Stimulated activated naive CD4-positive, alpha-beta T cell treated with Interleukin-2 at 50 U/mL for 16 hours (primary cell): ENCODE data around the gene KRT17.
"Not testable (repeated sequence)": the region's sequence is repeated elsewhere in the genome, so short reads cannot be mapped to it uniquely, and the experiment has no call there.

Experiments
- DNase-seq: peaks from one replicate; lab custom pipeline; 2025; lab: John Stamatoyannopoulos, UW

The KRT17 gene

GRCh38 chr17:41634639-41635038 is 10.3 kb upstream of the KRT17 start:
- no peak for DNase-seq

- no peak for DNase-seq
Measured at GRCh38 chr17:41633556-41634199, 9.3 kb upstream of the KRT17 start.

GRCh38 chr17:41632482-41633105 is 8.2 kb upstream of the KRT17 start:
- no peak for DNase-seq

- DNase-seq = no peak
Measured at GRCh38 chr17:41631898-41632285, 7.5 kb upstream of the KRT17 start.

GRCh38 chr17:41631025-41631897 is 6.9 kb upstream of the KRT17 start:
- DNase-seq = no peak

GRCh38 chr17:41629826-41630670 is 5.7 kb upstream of the KRT17 start:
- DNase-seq = no peak

- DNase-seq = no peak
Measured at GRCh38 chr17:41629316-41629715, 4.9 kb upstream of the KRT17 start.

GRCh38 chr17:41628621-41629255 is 4.4 kb upstream of the KRT17 start:
- not testable (repeated sequence) for DNase-seq

- not testable (repeated sequence) for DNase-seq
Measured at GRCh38 chr17:41628073-41628370, 3.6 kb upstream of the KRT17 start.

GRCh38 chr17:41627316-41628072 is 3.1 kb upstream of the KRT17 start:
- no peak for DNase-seq

- not testable (repeated sequence) for DNase-seq
Measured at GRCh38 chr17:41626914-41627295, 2.5 kb upstream of the KRT17 start.

GRCh38 chr17:41626028-41626913 is 1.9 kb upstream of the KRT17 start:
- not testable (repeated sequence) for DNase-seq

- no peak for DNase-seq
Measured at GRCh38 chr17:41625602-41626001, 1.2 kb upstream of the KRT17 start.

GRCh38 chr17:41623184-41623861 is 1.1 kb downstream of the KRT17 start:
- DNase-seq = not testable (repeated sequence)

- not testable (repeated sequence) for DNase-seq
Measured at GRCh38 chr17:41622340-41623183, 1.8 kb downstream of the KRT17 start.

- DNase-seq = no peak
Measured at GRCh38 chr17:41621916-41622315, 2.5 kb downstream of the KRT17 start.

GRCh38 chr17:41621435-41621817 is 2.9 kb downstream of the KRT17 start:
- not testable (repeated sequence) for DNase-seq
